Regular cardiac myocyte (primary cell): ENCODE measurements around the gene CFC1B. TPM values are rescaled to one million over a fixed set of nuclear protein-coding genes. Genes with fewer than 3 reads are reported as not detected.

Source experiments
- total RNA-seq: library from RNA; depleted of rRNA; stranded (reverse); fragments of >200 nt; gene quantifications from 2 replicates; pipeline ENCODE4 v1.2.3, GENCODE V29; 2014

Gene CFC1B
- not detected in 2 replicates for total RNA-seq

DNA sequence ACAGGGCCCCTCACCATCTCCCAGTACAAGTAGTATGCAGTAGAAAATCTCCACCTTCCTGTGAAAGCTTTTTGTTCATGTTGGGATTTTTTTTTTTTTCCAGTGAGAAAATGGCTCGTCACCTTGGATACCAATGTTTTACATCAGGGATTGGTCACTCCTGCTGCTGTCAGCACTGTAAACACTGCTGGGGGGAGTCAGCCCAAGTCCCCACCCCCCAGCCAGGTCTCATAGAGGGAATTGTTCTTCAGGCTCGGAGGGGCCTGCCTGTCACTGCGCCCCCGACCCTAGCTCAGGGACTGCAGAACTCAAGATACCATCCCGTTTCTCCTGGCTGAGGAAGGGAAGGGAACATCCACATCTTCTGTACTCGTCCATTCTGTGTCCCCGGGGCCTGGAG, at the start of gene CFC1B:
Gene CFC1B, plus strand, starts transcription at position 231 of the 400 bp plus-strand sequence. CDS start 263 bp downstream, outside the sequence.

GRCh38 chr2:130509228-130509627, 11.8 kb upstream of the CFC1B start, which contains the start of gene POTEI:
Gene POTEI (minus strand): TSS chr2:130509328. CDS start chr2:130509235, 93 bp downstream.

Other genes with a start within 250 kb of the CFC1B start
- 89.1 and 163 TPM in 2 replicates for gene IMP4, start 178.3 kb upstream of the CFC1B start, total RNA-seq
- gene PTPN18, start 165.2 kb upstream of the CFC1B start, total RNA-seq: 10.7 and 13.0 TPM in 2 replicates
- gene POTEI, start 11.9 kb upstream of the CFC1B start, total RNA-seq: under 0.01 TPM in 1 of 2 replicates, not detected in the other
- not detected in 2 replicates for gene CFC1, start 78.4 kb downstream of the CFC1B start, total RNA-seq
- gene POTEJ, start 90.2 kb downstream of the CFC1B start, total RNA-seq: not detected in 2 replicates
- not detected in 2 replicates for gene GPR148, start 207.8 kb downstream of the CFC1B start, total RNA-seq
- gene AMER3, start 234.3 kb downstream of the CFC1B start, total RNA-seq: not detected in 2 replicates